GM23338 (cell line): ENCODE measurements around the gene CTNNA3.

ENCODE experiments used
- EZH2 ChIP-seq: fragments of 200-600 bp; sonication (generic); IDR thresholded peaks from one replicate; pipeline ENCODE4 v1.8.0; 2017; ENCODE audit warnings: antibody characterized with exemption, mild to moderate bottlenecking, low read depth; ENCODE audit not compliant: unreplicated experiment
- JUNB ChIP-seq: IDR thresholded peaks from one replicate; pipeline ENCODE4 v1.6.1; 2016; ENCODE audit warnings: antibody characterized with exemption; ENCODE audit not compliant: unreplicated experiment
- POLR2AphosphoS5 ChIP-seq: IDR thresholded peaks from 2 replicates; pipeline ENCODE4 v1.6.1; 2016; ENCODE audit warnings: antibody characterized with exemption, low read depth
- TF ChIP-seq, protein P1 (sequence below), 2 experiments: fragments of 200-600 bp in 1 of 2; sonication (generic) in 1 of 2; conservative IDR thresholded peaks; 2 replicates each; pipeline versions ENCODE4 v1.5.1 to v1.6.1; 2016 to 2017; ENCODE audit warnings: antibody characterized with exemption in 2 of 2, low read depth in 2 of 2, mild to moderate bottlenecking in 2 of 2, moderate library complexity in 1 of 2

DNA sequence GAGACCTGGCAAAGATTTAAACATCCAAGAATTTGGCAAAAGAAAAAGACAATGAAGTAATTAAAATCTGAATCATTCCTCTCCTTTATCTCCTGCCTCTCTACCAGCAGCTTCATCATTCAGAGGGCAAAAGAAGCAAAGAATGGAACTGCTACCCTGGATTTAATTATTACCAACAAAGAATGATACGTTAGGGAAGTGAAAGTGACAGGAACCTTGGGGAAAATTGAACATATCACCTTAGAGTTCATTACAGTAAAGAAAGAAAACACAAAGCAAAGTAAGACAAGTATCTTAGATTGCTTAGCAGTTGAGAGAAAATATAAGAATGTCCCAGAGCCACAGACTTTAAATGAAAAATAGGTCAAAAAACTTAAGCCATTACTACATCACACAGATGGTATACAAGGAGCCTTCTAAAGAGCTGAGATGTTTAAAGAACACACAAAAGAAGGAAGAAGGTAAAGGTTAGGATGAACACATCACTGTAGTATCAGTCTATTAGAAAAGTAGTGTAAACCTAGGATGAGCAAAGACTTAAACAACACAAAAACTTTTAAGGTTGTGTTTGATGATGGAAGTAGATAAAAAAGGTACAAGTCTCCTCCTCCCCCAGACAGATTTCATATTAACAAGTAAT, 17.5 kb downstream of the CTNNA3 start:
- TF ChIP-seq, protein P1, sequence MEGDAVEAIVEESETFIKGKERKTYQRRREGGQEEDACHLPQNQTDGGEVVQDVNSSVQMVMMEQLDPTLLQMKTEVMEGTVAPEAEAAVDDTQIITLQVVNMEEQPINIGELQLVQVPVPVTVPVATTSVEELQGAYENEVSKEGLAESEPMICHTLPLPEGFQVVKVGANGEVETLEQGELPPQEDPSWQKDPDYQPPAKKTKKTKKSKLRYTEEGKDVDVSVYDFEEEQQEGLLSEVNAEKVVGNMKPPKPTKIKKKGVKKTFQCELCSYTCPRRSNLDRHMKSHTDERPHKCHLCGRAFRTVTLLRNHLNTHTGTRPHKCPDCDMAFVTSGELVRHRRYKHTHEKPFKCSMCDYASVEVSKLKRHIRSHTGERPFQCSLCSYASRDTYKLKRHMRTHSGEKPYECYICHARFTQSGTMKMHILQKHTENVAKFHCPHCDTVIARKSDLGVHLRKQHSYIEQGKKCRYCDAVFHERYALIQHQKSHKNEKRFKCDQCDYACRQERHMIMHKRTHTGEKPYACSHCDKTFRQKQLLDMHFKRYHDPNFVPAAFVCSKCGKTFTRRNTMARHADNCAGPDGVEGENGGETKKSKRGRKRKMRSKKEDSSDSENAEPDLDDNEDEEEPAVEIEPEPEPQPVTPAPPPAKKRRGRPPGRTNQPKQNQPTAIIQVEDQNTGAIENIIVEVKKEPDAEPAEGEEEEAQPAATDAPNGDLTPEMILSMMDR (conservative IDR thresholded peaks at IDR 0.05; ENCODE audit: low read depth in 2 of 2): no peak
- TF ChIP-seq EZH2 (no peak), POLR2AphosphoS5 (no peak), JUNB (no peak)
